PFSK-1 (cell line): ENCODE data around the gene ARG2.

Source experiments
- FOXP2 ChIP-seq: optimal IDR thresholded peaks from 2 replicates; pipeline ENCODE3; 2011; ENCODE audit warnings: borderline replicate concordance, control low read depth, inconsistent platforms; ENCODE audit not compliant: insufficient read depth; ENCODE audit errors: extremely low read length, extremely low read depth
- POLR2AphosphoS5 ChIP-seq: IDR thresholded peaks from 2 replicates; pipeline ENCODE4 v1.6.1; 2012; ENCODE audit warnings: low read depth, mild to moderate bottlenecking, control low read depth, low read length, moderate library complexity
- REST ChIP-seq, 2 experiments: IDR thresholded peaks; 2 replicates each; pipeline versions ENCODE4 v1.6.1 to v1.8.0; 2011 to 2012; ENCODE audit warnings: low read depth in 2 of 2, low read length in 2 of 2, control low read depth in 1 of 2, inconsistent platforms in 1 of 2, mild to moderate bottlenecking in 1 of 2, moderate library complexity in 1 of 2; ENCODE audit not compliant: insufficient read depth in 1 of 2
- SIN3A ChIP-seq: IDR thresholded peaks from 2 replicates; pipeline ENCODE4 v1.6.1; 2012; ENCODE audit warnings: mild to moderate bottlenecking, low read length, moderate library complexity, borderline replicate concordance; ENCODE audit not compliant: insufficient read depth
- TAF1 ChIP-seq: IDR thresholded peaks from 2 replicates; pipeline ENCODE4 v1.6.1; 2012; ENCODE audit warnings: low read length, control low read depth, borderline replicate concordance; ENCODE audit not compliant: insufficient read depth

The ARG2 gene

GRCh38 chr14:67674139-67674479 is 54.4 kb downstream of the ARG2 start:
- TF ChIP-seq TAF1: no peak
- no peak; the same call in 1 of the 2 replicates for TF ChIP-seq POLR2AphosphoS5
- TF ChIP-seq REST (IDR thresholded peaks at IDR 0.05; ENCODE audit: insufficient read depth in 1 of 2, low read depth in 2 of 2, low read length in 2 of 2): no peak
- TF ChIP-seq SIN3A: no peak; the same call in 1 of the 2 replicates
- TF ChIP-seq FOXP2: no peak

- TF ChIP-seq POLR2AphosphoS5 (peak; percentile 59; the same call in 1 of the 2 replicates), REST (IDR thresholded peaks at IDR 0.05; ENCODE audit: insufficient read depth in 1 of 2, low read depth in 2 of 2, low read length in 2 of 2) (no peak)
Measured at GRCh38 chr14:67674480-67675218, 54.9 kb downstream of the ARG2 start, which contains the start of gene VTI1B. Gene VTI1B, minus strand, starts transcription at chr14:67674632. Its CDS starts 143 bp downstream, at chr14:67674489.

GRCh38 chr14:67675219-67675582 is 55.5 kb downstream of the ARG2 start:
- TF ChIP-seq REST (IDR thresholded peaks at IDR 0.05; ENCODE audit: insufficient read depth in 1 of 2, low read depth in 2 of 2, low read length in 2 of 2): no peak
- no peak for TF ChIP-seq POLR2AphosphoS5
- no peak for TF ChIP-seq FOXP2
- TF ChIP-seq TAF1: no peak
- TF ChIP-seq SIN3A: no peak

GRCh38 chr14:67679006-67679405 is 59.3 kb downstream of the ARG2 start:
- TF ChIP-seq FOXP2: no peak

DNA sequence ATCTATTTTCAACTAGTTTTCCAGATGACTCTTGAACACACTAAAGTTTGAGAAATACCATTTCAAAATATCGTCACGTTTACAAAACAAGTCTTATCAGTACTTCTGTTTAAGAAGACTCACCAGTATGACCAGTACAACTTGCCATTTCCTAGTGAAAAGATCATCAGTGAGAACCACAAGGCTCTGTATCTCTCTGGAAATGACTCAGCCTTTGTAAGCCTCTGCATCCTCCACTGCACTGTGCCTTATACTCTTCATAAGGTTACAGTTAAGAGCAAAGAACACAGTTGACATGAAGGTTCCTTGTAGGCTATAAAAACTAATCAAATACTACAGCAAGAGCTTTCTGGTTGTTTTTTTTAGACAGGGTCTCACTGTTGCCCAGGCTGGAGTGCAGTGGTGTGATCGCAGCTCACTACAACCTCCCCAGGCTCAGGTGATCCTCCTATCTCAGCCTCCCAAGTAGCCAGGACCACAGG is 60.4 kb downstream of the ARG2 start:
- TF ChIP-seq REST (IDR thresholded peaks at IDR 0.05; ENCODE audit: insufficient read depth in 1 of 2, low read depth in 2 of 2, low read length in 2 of 2) (no peak), POLR2AphosphoS5 (no peak), TAF1 (no peak), SIN3A (no peak), FOXP2 (no peak)
